K562 (cell line): ENCODE data around the gene GAA. TPM values are rescaled to one million over a fixed set of nuclear protein-coding genes. Genes with fewer than 3 reads are reported as not detected.

Source experiments
- ATAC-seq: fragments of 200-7000 bp; cut with Tn5 transposase; 3 replicates; pipeline ENCODE4 v1.9.1; 2020; ENCODE audit warnings: moderate library complexity
- BruUV-seq: library from RNA; stranded (reverse); fragments of 400-500 nt; replicated peaks from 2 replicates; lab custom pipeline; 2021; lab: Mats Ljungman, UMichigan
- CTCF ChIA-PET: fragments of 300-600 bp; formaldehyde crosslinking; extraction: SDS; loops from one replicate; lab custom pipeline; 2021; ENCODE audit warnings: low intra/inter-chr PET ratio; lab: Yijun Ruan, JAX
- POLR2A ChIA-PET: fragments of 300-600, 350-650 bp; sonication (Branson Sonifier 250); formaldehyde crosslinking; extraction: SDS; loops from one replicate; lab custom pipeline; 2021; ENCODE audit warnings: antibody characterized with exemption, inconsistent platforms; lab: Yijun Ruan, JAX
- DNase-seq, 4 experiments: peaks; one replicate each; pipeline versions ENCODE4 v3.0.0 to v3.0.0-alpha.2; 2011 to 2018; ENCODE audit warnings: low spot score in 3 of 4, mixed read lengths in 3 of 4; ENCODE audit errors: extremely low read depth in 1 of 4
- FAIRE-seq: peaks from 2 replicates; lab custom pipeline; 2011; peaks lifted over from hg19 to GRCh38; lab: Jason Lieb, UNC
- H2AFZ ChIP-seq: 2 replicates; pipeline ENCODE4 v1.6.0; 2011; ENCODE audit warnings: low read depth, low read length, control low read depth, inconsistent platforms
- H3K27ac ChIP-seq: fragments of 200-600 bp; 3 replicates; pipeline ENCODE4 v1.8.0; 2011; ENCODE audit warnings: low read depth, mild to moderate bottlenecking, control low read depth, inconsistent platforms, low read length, moderate library complexity, mixed read lengths; ENCODE audit errors: extremely low read depth
- H3K27me3 ChIP-seq, 2 experiments: fragments of 300-600 bp in 1 of 2; 2 replicates in 1 of 2; 3 replicates in 1 of 2; pipeline versions ENCODE4 v1.6.0 to v1.8.0; 2011; ENCODE audit warnings: inconsistent platforms in 2 of 2, low read length in 2 of 2, mild to moderate bottlenecking in 1 of 2, mixed read lengths in 1 of 2, moderate library complexity in 1 of 2; ENCODE audit not compliant: control insufficient read depth in 2 of 2, insufficient read depth in 2 of 2
- H3K36me3 ChIP-seq: fragments of 300-600 bp; 3 replicates; pipeline ENCODE4 v1.8.0; 2011; ENCODE audit warnings: mild to moderate bottlenecking, low read length, inconsistent platforms; ENCODE audit not compliant: control insufficient read depth, insufficient read depth
- H3K4me1 ChIP-seq, 2 experiments: fragments of 200-600 bp in 1 of 2; replicated peaks in 1 of 2; 2 replicates in 1 of 2; 3 replicates in 1 of 2; pipeline versions ENCODE4 v1.5.1 to v1.8.0; 2011; ENCODE audit warnings: inconsistent platforms in 2 of 2, low read length in 2 of 2, mild to moderate bottlenecking in 1 of 2, mixed read lengths in 1 of 2, moderate library complexity in 1 of 2; ENCODE audit not compliant: control insufficient read depth in 2 of 2, insufficient read depth in 2 of 2
- H3K4me2 ChIP-seq: 2 replicates; pipeline ENCODE4 v1.6.1; 2011; ENCODE audit warnings: low read length, control low read depth, inconsistent platforms, mixed read lengths; ENCODE audit not compliant: insufficient read depth
- H3K4me3 ChIP-seq: fragments of 200-600 bp; sonication (generic), shearing (Covaris generic); 2 replicates; pipeline ENCODE4 v1.5.1; 2016; ENCODE audit warnings: control low read depth, inconsistent platforms
- H3K79me2 ChIP-seq: fragments of 200-600 bp; 3 replicates; pipeline ENCODE4 v1.8.0; 2011; ENCODE audit warnings: low read length, inconsistent platforms; ENCODE audit not compliant: control insufficient read depth, insufficient read depth
- H3K9ac ChIP-seq, 2 experiments: 2 replicates each; pipeline versions ENCODE4 v1.6.0 to v1.6.1; 2011; ENCODE audit warnings: low read depth in 2 of 2, low read length in 2 of 2, control low read depth in 1 of 2, inconsistent platforms in 1 of 2, mild to moderate bottlenecking in 1 of 2, mixed read lengths in 1 of 2; ENCODE audit not compliant: insufficient read depth in 1 of 2
- H3K9me1 ChIP-seq: one replicate; pipeline ENCODE4 v1.6.0; 2011; ENCODE audit warnings: inconsistent platforms, mild to moderate bottlenecking, low read length, moderate library complexity; ENCODE audit not compliant: control insufficient read depth, insufficient read depth
- H3K9me3 ChIP-seq: replicated peaks from 2 replicates; pipeline ENCODE4 v1.5.1; 2011; ENCODE audit warnings: low read depth, low read length, inconsistent platforms; ENCODE audit not compliant: control insufficient read depth, insufficient read depth
- H4K20me1 ChIP-seq: replicated peaks from 2 replicates; pipeline ENCODE4 v1.6.1; 2011; ENCODE audit warnings: low read length, inconsistent platforms, mixed read lengths; ENCODE audit not compliant: control insufficient read depth, insufficient read depth
- EGR1 ChIP-seq: fragments of 450-650 bp; conservative IDR thresholded peaks from 2 replicates; pipeline ENCODE4 v1.6.1; 2017; ENCODE audit warnings: mild to moderate bottlenecking
- EHMT2 ChIP-seq: fragments of 450-650 bp; IDR thresholded peaks from 2 replicates; pipeline ENCODE4 v1.6.1; 2018; ENCODE audit warnings: antibody characterized with exemption
- GTF2E2 ChIP-seq: fragments of 200-800 bp; sonication (Bioruptor generic); IDR thresholded peaks from 2 replicates; pipeline ENCODE4 v1.6.1; 2016; ENCODE audit warnings: missing genetic modification characterization, missing compliant biosample characterization
- NCOA4 ChIP-seq: fragments of 450-650 bp; IDR thresholded peaks from 2 replicates; pipeline ENCODE4 v1.6.1; 2018; ENCODE audit warnings: mild to moderate bottlenecking; ENCODE audit not compliant: partially characterized antibody
- SUPT5H ChIP-seq: fragments of 450-650 bp; IDR thresholded peaks from 2 replicates; pipeline ENCODE4 v1.6.1; 2016
- U2AF2 ChIP-seq: fragments of 200-400 bp; formaldehyde crosslinking; optimal IDR thresholded peaks from 2 replicates; pipeline ENCODE3; 2017; ENCODE audit warnings: low read depth, mild to moderate bottlenecking, low read length
- ZSCAN32 ChIP-seq: fragments of 450-650 bp; formaldehyde crosslinking; IDR thresholded peaks from 2 replicates; pipeline ENCODE4 v1.4.0; 2020; ENCODE audit warnings: mild to moderate bottlenecking, moderate library complexity
- WGBS: fragments of 100-300 bp; shearing (Covaris generic); methylation state at CpG from one replicate; pipeline ENCODE4 v1.1.6; 2016; ENCODE audit warnings: low coverage, mixed read lengths; ENCODE audit not compliant: insufficient coverage; ENCODE audit errors: missing lambda C conversion rate; 5-methylcytosine and 5-hydroxymethylcytosine counted together
- in situ Hi-C: fragments of 300-500 bp; cut with MboI; formaldehyde crosslinking; loops from 4 replicates; pipeline ENCODE4 v1.15.0; 2018; ENCODE audit warnings: inconsistent platforms, mixed read lengths
- intact Hi-C: fragments of 100-400 bp; cut with micrococcal nuclease; formaldehyde crosslinking; loops from 2 replicates; pipeline ENCODE4 v1.14.2; 2022
- polyA plus RNA-seq, 8 experiments: library from polyadenylated mRNA; depleted of rRNA in 4 of 8; stranded (reverse) in 5 of 8; unstranded in 3 of 8; fragments of >200 nt; fragmentation: Nextera tagmentation in 2 of 8; fragmentation: Illumina TruSeq in 1 of 8; extraction: Ambion mirVana in 2 of 8; extraction: Trizol in 1 of 8; gene quantifications; 2 replicates each; pipeline versions ENCODE4 v1.2.1 to v1.2.3, GENCODE V29; 2011 to 2014; ENCODE audit warnings: inconsistent platforms in 1 of 8, missing spikeins in 1 of 8
- total RNA-seq, 7 experiments: library from RNA; depleted of rRNA in 6 of 7; stranded (reverse); fragments of >200 nt in 6 of 7; fragmentation: Illumina TruSeq in 2 of 7; extraction: Trizol in 2 of 7; gene quantifications; 2 replicates each; pipeline versions ENCODE4 v1.2.1 to v1.2.3, GENCODE V29; 2011 to 2021; ENCODE audit warnings: low replicate concordance in 1 of 7

The GAA gene
- total and polyA plus RNA-seq, 9 of the 15 experiments (the other 6 are each of a cell fraction or from before 2014, with no cell fraction given) = 0.15 to 6.4 (median 1.7) TPM

- 31% methylated on average over 10 of the region's 18 CpGs for WGBS
- H2AFZ ChIP-seq = no peak overlapping the region
- peak overlapping the region in 1 of 2 experiments; percentile 35; a peak in 1 of 4 replicates for H3K9ac ChIP-seq
- H4K20me1 ChIP-seq = peaks cover 4% of the 10 kb centered on the region; the same call in 1 of the 2 replicates
- no peaks in the 10 kb centered on the region for H3K36me3 ChIP-seq
- POLR2A ChIA-PET = interaction anchor here (0.7 to 1.1 kb wide), 2 partner anchors 8 to 21 kb away, joined by 3 read pairs; no protein-coding TSS in a partner anchor
- ATAC-seq = no peak
- TF ChIP-seq SUPT5H (no peak), GTF2E2 (tag) (no peak), U2AF2 (no peak), ZSCAN32 (no peak), EHMT2 (no peak), NCOA4 (no peak), EGR1 (peak; percentile 61)
- H3K27ac ChIP-seq = no peak overlapping the region
- no TSS peak for BruUV-seq
- peaks cover 29 to 46% of the 10 kb centered on the region in 2 experiments; a peak in 4 of 5 replicates for H3K27me3 ChIP-seq
- no peak for FAIRE-seq
- CTCF ChIA-PET = no interaction called here
- DNase-seq = no peak
- H3K9me1 ChIP-seq = no peaks in the 10 kb centered on the region
- H3K4me2 ChIP-seq = no peak overlapping the region
- H3K4me3 ChIP-seq = no peak overlapping the region
- H3K79me2 ChIP-seq = no peaks in the 10 kb centered on the region
- H3K4me1 ChIP-seq = peaks cover 10 to 59% of the 10 kb centered on the region in 2 experiments; a peak in 4 of 5 replicates
- intact Hi-C loops (loop anchor here (10.0 kb wide), 1 partner anchor 80 kb away; no protein-coding TSS in a partner anchor), in situ Hi-C loops (no loop called here)
- H3K9me3 ChIP-seq = no peaks in the 10 kb centered on the region
These were observed 3.6 kb downstream of the GAA start for GRCh38 chr17:80104956-80105375.
